ENCODE results near the gene RHOA.
"Not testable (repeated sequence)": the region's sequence is repeated elsewhere in the genome, so short reads cannot be mapped to it uniquely, and the experiment has no call there.

The RHOA gene

GRCh38 chr3:49412632-49413337, 1.0 kb upstream of the RHOA start:
- DNase-seq (ENCODE audit: low read depth, low spot score), result no peak
- peak overlapping the region; percentile 92 for H3K27ac ChIP-seq

- no peak for DNase-seq (ENCODE audit: low read depth, low spot score)
- H3K27ac ChIP-seq, result peak overlapping the region; percentile 92
Observed at GRCh38 chr3:49411535-49411967, 225 bp downstream of the RHOA start.

GRCh38 chr3:49410846-49411534, 786 bp downstream of the RHOA start:
- DNase-seq (ENCODE audit: low read depth, low spot score), result no peak
- H3K27ac ChIP-seq, result peak overlapping the region; percentile 92

GRCh38 chr3:49410066-49410845, 1.5 kb downstream of the RHOA start:
- peak overlapping the region; percentile 92 for H3K27ac ChIP-seq
- DNase-seq (ENCODE audit: low read depth, low spot score), result no peak

- peak overlapping the region; percentile 1 for H3K27ac ChIP-seq
- DNase-seq (ENCODE audit: low read depth, low spot score), result no peak
Observed at GRCh38 chr3:49406571-49407565, 4.9 kb downstream of the RHOA start.

GRCh38 chr3:49405570-49405969, 6.2 kb downstream of the RHOA start:
- H3K27ac ChIP-seq, result peak overlapping the region; percentile 1
- DNase-seq (ENCODE audit: low read depth, low spot score), result not testable (repeated sequence)

GRCh38 chr3:49403891-49404290, 7.9 kb downstream of the RHOA start:
- no peak for DNase-seq (ENCODE audit: low read depth, low spot score)
- H3K27ac ChIP-seq, result no peak overlapping the region

- no peak overlapping the region for H3K27ac ChIP-seq
- DNase-seq (ENCODE audit: low read depth, low spot score), result no peak
Observed at GRCh38 chr3:49401766-49402165, 10.0 kb downstream of the RHOA start.

GRCh38 chr3:49399461-49399860, 12.3 kb downstream of the RHOA start:
- H3K27ac ChIP-seq, result no peak overlapping the region
- DNase-seq (ENCODE audit: low read depth, low spot score), result no peak

GRCh38 chr3:49397470-49397869, 14.3 kb downstream of the RHOA start:
- H3K27ac ChIP-seq, result no peak overlapping the region
- DNase-seq (ENCODE audit: low read depth, low spot score), result no peak

- DNase-seq (ENCODE audit: low read depth, low spot score); H3K27ac ChIP-seq: not testable (repeated sequence)
Observed at GRCh38 chr3:49391310-49391709, 20.5 kb downstream of the RHOA start.

GRCh38 chr3:49389297-49389696, 22.5 kb downstream of the RHOA start:
- peak overlapping the region; percentile 60 for H3K27ac ChIP-seq

GRCh38 chr3:49388289-49388820, 23.4 kb downstream of the RHOA start:
- DNase-seq (ENCODE audit: low read depth, low spot score), result no peak
- peak overlapping the region; percentile 60 for H3K27ac ChIP-seq

More at GRCh38 chr3:49389297-49389696, 22.5 kb downstream of the RHOA start:
- no peak for DNase-seq (ENCODE audit: low read depth, low spot score)

GRCh38 chr3:49387721-49388120, 24.1 kb downstream of the RHOA start:
- DNase-seq (ENCODE audit: low read depth, low spot score), result peak; percentile 44
- H3K27ac ChIP-seq, result peak overlapping the region; percentile 60

- no peak overlapping the region for H3K27ac ChIP-seq
- no peak for DNase-seq (ENCODE audit: low read depth, low spot score)
Observed at GRCh38 chr3:49386056-49386756, 25.6 kb downstream of the RHOA start.

- H3K27ac ChIP-seq, result no peak overlapping the region
- DNase-seq (ENCODE audit: low read depth, low spot score), result no peak
Observed at GRCh38 chr3:49385617-49386016, 26.2 kb downstream of the RHOA start.

GRCh38 chr3:49383387-49383786, 28.4 kb downstream of the RHOA start:
- H3K27ac ChIP-seq, result no peak overlapping the region
- DNase-seq (ENCODE audit: low read depth, low spot score), result no peak

GRCh38 chr3:49378249-49378895, 33.4 kb downstream of the RHOA start:
- DNase-seq (ENCODE audit: low read depth, low spot score), result no peak
- H3K27ac ChIP-seq, result peak overlapping the region; percentile 71
